Uterus (tissue), 4 donors: ENCODE results near the gene THSD4. TPM values are rescaled to one million over a fixed set of nuclear protein-coding genes. Genes with fewer than 3 reads are reported as not detected.

Source experiments
- DNase-seq, 2 donors: peaks; one replicate each; pipeline ENCODE4 v3.0.0-alpha.2; 2019 to 2020
- H3K27ac ChIP-seq, 2 donors: fragments of 200-600 bp; sonication (generic); 1 replicate in 1 of 2; 2 replicates in 1 of 2; pipeline ENCODE4 v1.5.1; 2016 to 2018
- H3K27me3 ChIP-seq, 2 donors: fragments of 200-600 bp; sonication (generic); one replicate each; pipeline ENCODE4 v1.5.1; 2018 to 2019; ENCODE audit warnings: control low read depth in 1 of 2
- H3K36me3 ChIP-seq, 2 donors: fragments of 200-600 bp; sonication (generic); one replicate each; pipeline ENCODE4 v1.5.1; 2019; ENCODE audit warnings: control low read depth in 1 of 2
- H3K4me1 ChIP-seq, 2 donors: fragments of 200-600 bp; sonication (generic); one replicate each; pipeline ENCODE4 v1.5.1; 2018 to 2019; ENCODE audit warnings: control low read depth in 1 of 2
- H3K4me3 ChIP-seq, 2 donors: fragments of 200-600 bp; sonication (generic); 1 replicate in 1 of 2; 2 replicates in 1 of 2; pipeline ENCODE4 v1.5.1; 2018 to 2019; ENCODE audit warnings: mild to moderate bottlenecking in 1 of 2
- H3K9me3 ChIP-seq, 2 donors: fragments of 200-600 bp; sonication (generic); one replicate each; pipeline ENCODE4 v1.5.1; 2019; ENCODE audit warnings: control low read depth in 1 of 2
- CTCF ChIP-seq, 4 experiments: fragments of 200-600 bp in 2 of 4; fragments of 450-650 bp in 2 of 4; sonication (generic) in 2 of 4; IDR thresholded peaks; one replicate each; pipeline ENCODE4 v1.5.1; 2016 to 2019; ENCODE audit warnings: antibody characterized with exemption in 4 of 4, mild to moderate bottlenecking in 2 of 4, moderate library complexity in 1 of 4
- POLR2A ChIP-seq, 2 donors: fragments of 450-650 bp; IDR thresholded peaks; one replicate each; pipeline ENCODE4 v1.6.1; 2016; ENCODE audit warnings: antibody characterized with exemption in 2 of 2, mild to moderate bottlenecking in 1 of 2, moderate library complexity in 1 of 2
- intact Hi-C: fragments of 100-400 bp; cut with DNase I; formaldehyde crosslinking; loops from one replicate; pipeline ENCODE4 v1.15.1; 2023; ENCODE audit warnings: low total_unique reads
- total RNA-seq, 4 donors: library from RNA; depleted of rRNA in 3 of 4; stranded (reverse); fragments of >200 nt in 3 of 4; gene quantifications; one replicate each; pipeline versions ENCODE4 v1.1.0 to v1.2.4, GENCODE V29; 2014 to 2023
- donor health status: DM: yes; HTN: yes; CAD: no.

The THSD4 gene
- total RNA-seq, 4 donors from 2014 or later = 7.1 to 144 (median 35.4) TPM

GRCh38 chr15:71194286-71194685 is 79.0 kb downstream of the THSD4 start:
- intact Hi-C loops = no loop called here
- DNase-seq = peak in 1 of 2 donors; percentile 10
- Histone ChIP-seq H3K36me3 (no peaks in the 10 kb centered on the region), H3K4me3 (no peak overlapping the region), H3K27me3 (no peaks in the 10 kb centered on the region), H3K27ac (no peak overlapping the region), H3K9me3 (no peaks in the 10 kb centered on the region), H3K4me1 (no peaks in the 10 kb centered on the region)
- TF ChIP-seq CTCF (IDR thresholded peaks at IDR 0.05) (no peak), POLR2A (IDR thresholded peaks at IDR 0.05) (no peak)

DNA sequence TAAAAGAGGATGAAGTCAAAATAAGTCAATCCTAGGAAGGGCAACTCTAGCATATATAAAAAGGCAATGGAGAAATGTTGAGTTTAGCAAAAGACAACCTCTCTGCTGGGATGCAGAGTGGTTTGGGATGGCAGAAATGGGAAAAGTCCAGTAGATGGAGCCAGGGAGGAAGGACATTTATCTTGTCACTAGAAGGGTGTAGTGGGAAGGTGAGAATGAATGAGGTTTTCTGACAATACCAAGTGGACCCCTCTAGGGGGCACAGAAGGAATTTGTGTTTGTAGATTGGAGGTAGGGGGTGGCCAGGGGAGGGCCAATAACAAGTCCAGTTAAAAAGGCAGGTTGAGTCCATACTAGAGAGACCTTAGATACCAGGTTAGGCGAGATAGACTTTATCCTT is 80.0 kb downstream of the THSD4 start:
- H3K27ac ChIP-seq = no peak overlapping the region
- no peaks in the 10 kb centered on the region for H3K9me3 ChIP-seq
- no peaks in the 10 kb centered on the region for H3K36me3 ChIP-seq
- no peaks in the 10 kb centered on the region for H3K4me1 ChIP-seq
- intact Hi-C loops = no loop called here
- TF ChIP-seq CTCF (IDR thresholded peaks at IDR 0.05) = no peak
- no peak for TF ChIP-seq POLR2A (IDR thresholded peaks at IDR 0.05)
- DNase-seq = no peak
- H3K27me3 ChIP-seq = no peaks in the 10 kb centered on the region
- no peak overlapping the region for H3K4me3 ChIP-seq

DNA sequence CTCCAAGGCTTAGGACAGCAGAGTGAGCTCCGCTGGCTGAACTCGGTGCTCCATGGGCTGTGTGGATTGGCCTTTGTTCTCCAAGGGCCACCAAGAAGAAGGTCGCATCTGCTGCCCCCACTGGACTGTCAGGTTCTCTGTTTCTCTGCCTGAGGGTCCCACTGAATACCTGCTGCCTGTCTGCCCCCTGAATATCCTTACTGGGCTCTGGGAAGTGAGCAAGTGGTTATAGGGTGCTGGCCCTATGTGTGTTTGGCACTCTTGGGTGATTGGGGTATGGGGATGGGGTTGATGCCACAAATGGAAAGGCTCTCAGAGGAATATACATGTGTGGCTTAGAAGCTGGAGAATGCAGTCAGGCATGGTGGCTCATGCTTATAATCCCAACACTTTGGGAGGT is 82.3 kb downstream of the THSD4 start:
- intact Hi-C loops = no loop called here
- no peak overlapping the region for H3K27ac ChIP-seq
- no peak for DNase-seq
- H3K4me3 ChIP-seq = no peak overlapping the region
- TF ChIP-seq CTCF (IDR thresholded peaks at IDR 0.05) = no peak
- TF ChIP-seq POLR2A (IDR thresholded peaks at IDR 0.05) = no peak
- no peaks in the 10 kb centered on the region for H3K9me3 ChIP-seq
- H3K27me3 ChIP-seq = no peaks in the 10 kb centered on the region
- no peaks in the 10 kb centered on the region for H3K4me1 ChIP-seq
- H3K36me3 ChIP-seq = no peaks in the 10 kb centered on the region

- no peaks in the 10 kb centered on the region for H3K4me1 ChIP-seq
- H3K27ac ChIP-seq = no peak overlapping the region
- no peaks in the 10 kb centered on the region for H3K9me3 ChIP-seq
- TF ChIP-seq POLR2A (IDR thresholded peaks at IDR 0.05) = no peak
- no peak for TF ChIP-seq CTCF (IDR thresholded peaks at IDR 0.05)
- no peak for DNase-seq
- intact Hi-C loops = no loop called here
- H3K27me3 ChIP-seq = no peaks in the 10 kb centered on the region
- no peaks in the 10 kb centered on the region for H3K36me3 ChIP-seq
- H3K4me3 ChIP-seq = no peak overlapping the region
Measured at GRCh38 chr15:71198846-71199245, 83.6 kb downstream of the THSD4 start.

DNA sequence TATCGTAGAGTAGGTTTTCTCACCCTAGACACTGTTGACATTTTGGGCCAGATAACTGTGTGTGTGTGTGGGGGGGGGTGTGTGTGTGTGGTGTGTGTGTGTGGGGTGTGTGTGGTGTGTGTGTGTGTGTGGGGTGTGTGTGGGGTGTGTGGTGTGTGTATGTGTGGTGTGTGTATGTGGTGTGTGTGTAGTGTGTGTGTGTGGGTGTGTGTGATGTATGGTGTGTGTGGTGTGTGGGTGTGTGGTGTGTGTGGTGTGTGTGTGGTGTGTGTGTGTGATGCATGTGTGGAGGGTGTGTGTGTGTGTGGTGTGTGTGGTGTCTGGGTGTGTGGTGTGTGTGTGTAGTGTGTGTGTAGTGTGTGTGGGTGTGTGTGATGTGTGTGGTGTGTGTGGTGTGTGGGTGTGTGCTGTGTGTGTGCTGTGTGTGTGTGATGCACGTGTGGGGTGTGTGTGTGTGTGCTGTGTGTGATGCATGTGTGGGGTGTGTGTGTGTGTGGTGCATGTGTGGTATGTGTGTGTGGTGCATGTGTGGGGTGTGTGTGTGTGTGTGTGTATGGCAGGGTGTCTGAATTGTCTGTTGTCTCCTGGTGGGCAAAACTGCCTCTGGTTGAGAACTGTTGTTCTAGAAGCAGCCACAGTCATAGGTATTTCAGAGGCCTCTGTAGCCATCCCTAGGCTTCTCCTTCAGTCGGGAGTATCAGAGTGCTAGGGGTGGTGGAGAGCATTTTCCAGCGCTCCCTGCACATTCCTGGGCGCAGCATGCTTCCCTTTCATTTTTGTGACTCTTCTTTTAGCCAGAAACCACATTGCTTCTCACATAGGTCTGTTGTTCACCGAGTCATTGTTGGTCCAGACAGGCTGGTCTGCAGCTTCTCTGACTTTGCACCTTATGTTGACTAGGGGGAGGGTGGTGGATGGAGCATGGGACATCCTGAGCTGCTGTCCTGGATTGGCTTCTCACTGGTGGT is 84.4 kb downstream of the THSD4 start:
- no peak for DNase-seq
- Histone ChIP-seq H3K36me3 (no peaks in the 10 kb centered on the region), H3K9me3 (no peaks in the 10 kb centered on the region), H3K4me3 (no peak overlapping the region), H3K27ac (no peak overlapping the region), H3K27me3 (no peaks in the 10 kb centered on the region), H3K4me1 (no peaks in the 10 kb centered on the region)
- intact Hi-C loops = no loop called here
- TF ChIP-seq POLR2A (IDR thresholded peaks at IDR 0.05) = no peak
- no peak for TF ChIP-seq CTCF (IDR thresholded peaks at IDR 0.05)
